Chondrocyte (in vitro differentiated cells): ENCODE data around the gene PLCD3. TPM values are rescaled to one million over a fixed set of nuclear protein-coding genes. Genes with fewer than 3 reads are reported as not detected.

Source experiments
- DNase-seq: peaks from one replicate; pipeline ENCODE4 v3.0.0; 2021; ENCODE audit warnings: mixed read lengths, low spot score
- H3K27ac Mint-ChIP-seq: one replicate; pipeline ENCODE4 v1.8.0; 2021; ENCODE audit warnings: mild to moderate bottlenecking, moderate library complexity, mixed read lengths; ENCODE audit not compliant: unreplicated experiment
- H3K27me3 Mint-ChIP-seq: 2 replicates; pipeline ENCODE4 v1.8.0; 2021; ENCODE audit warnings: low read depth, mixed read lengths
- H3K36me3 Mint-ChIP-seq: 2 replicates; pipeline ENCODE4 v1.8.0; 2021; ENCODE audit warnings: low read depth, mixed read lengths
- H3K4me1 Mint-ChIP-seq: 2 replicates; pipeline ENCODE4 v1.8.0; 2021; ENCODE audit warnings: low read depth, mild to moderate bottlenecking, mixed read lengths
- H3K4me3 Mint-ChIP-seq: one replicate; pipeline ENCODE4 v1.8.0; 2021; ENCODE audit warnings: mild to moderate bottlenecking, moderate library complexity, mixed read lengths; ENCODE audit not compliant: unreplicated experiment
- H3K9me3 Mint-ChIP-seq: 2 replicates; pipeline ENCODE4 v1.8.0; 2021; ENCODE audit warnings: low read depth, mixed read lengths
- total RNA-seq: library from RNA; stranded (reverse); gene quantifications from 3 replicates; pipeline ENCODE4 v1.2.1, GENCODE V29; 2021
- TF ChIP-seq, protein P1 (sequence below): fragments of 200-600 bp; sonication (generic); IDR thresholded peaks from 2 replicates; pipeline ENCODE4 v1.5.0; 2021; ENCODE audit warnings: antibody characterized with exemption, mild to moderate bottlenecking, moderate library complexity

PLCD3 gene
- total RNA-seq, 1 donor from 2014 or later, result 123 TPM

DNA sequence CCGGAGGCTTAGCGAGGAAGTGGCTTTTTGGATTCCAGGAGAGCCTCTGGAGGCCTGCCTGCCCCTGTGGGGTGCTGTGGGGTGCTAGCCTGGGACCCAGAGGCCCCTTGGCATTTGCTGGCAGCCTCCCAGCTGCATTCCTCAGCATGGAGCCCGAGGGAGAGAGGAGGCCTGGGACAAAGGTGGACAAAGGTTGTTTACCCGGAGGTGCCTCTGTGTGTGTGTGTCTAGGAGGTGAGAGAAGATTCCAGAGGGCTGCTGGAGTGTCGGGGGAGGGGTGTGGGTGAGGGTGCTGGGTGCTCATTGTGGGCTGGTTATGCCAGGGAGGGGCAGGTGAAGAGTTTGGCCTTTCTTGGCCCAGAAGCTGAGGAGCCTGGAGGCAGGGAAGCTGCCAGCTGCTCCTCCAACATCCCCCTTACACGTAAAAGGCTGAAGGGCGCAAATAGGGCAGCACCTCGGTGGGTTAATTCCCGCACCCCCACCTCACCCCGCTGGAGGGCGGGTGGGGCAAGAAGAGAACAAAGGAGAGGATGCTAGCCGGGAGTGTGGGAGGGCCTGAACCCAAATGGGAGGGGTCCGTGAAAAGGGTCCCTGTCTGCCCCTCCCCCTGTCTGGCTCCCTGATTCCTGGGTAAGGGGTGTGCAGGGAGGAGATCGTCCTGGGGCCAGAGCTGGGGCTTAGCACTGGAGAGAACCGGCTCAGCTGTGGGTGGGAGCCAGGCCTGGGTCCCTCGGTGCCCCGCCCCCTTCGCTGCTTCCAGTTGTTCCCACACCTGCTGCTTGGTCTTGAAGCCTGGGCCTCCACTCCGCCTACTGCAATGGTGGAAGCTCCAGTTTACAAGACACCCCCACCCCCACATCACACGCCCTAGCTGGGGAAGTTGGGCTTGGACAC is 39.3 kb upstream of the PLCD3 start:
- Mint-ChIP-seq H3K4me1 (peaks cover 41% of the 10 kb centered on the region), H3K27me3 (no peaks in the 10 kb centered on the region), H3K4me3 (peak overlapping the region; percentile 70), H3K27ac (peak overlapping the region; percentile 99), H3K36me3 (no peaks in the 10 kb centered on the region), H3K9me3 (no peaks in the 10 kb centered on the region)
- peak; percentile 85 for DNase-seq
- TF ChIP-seq, protein P1, sequence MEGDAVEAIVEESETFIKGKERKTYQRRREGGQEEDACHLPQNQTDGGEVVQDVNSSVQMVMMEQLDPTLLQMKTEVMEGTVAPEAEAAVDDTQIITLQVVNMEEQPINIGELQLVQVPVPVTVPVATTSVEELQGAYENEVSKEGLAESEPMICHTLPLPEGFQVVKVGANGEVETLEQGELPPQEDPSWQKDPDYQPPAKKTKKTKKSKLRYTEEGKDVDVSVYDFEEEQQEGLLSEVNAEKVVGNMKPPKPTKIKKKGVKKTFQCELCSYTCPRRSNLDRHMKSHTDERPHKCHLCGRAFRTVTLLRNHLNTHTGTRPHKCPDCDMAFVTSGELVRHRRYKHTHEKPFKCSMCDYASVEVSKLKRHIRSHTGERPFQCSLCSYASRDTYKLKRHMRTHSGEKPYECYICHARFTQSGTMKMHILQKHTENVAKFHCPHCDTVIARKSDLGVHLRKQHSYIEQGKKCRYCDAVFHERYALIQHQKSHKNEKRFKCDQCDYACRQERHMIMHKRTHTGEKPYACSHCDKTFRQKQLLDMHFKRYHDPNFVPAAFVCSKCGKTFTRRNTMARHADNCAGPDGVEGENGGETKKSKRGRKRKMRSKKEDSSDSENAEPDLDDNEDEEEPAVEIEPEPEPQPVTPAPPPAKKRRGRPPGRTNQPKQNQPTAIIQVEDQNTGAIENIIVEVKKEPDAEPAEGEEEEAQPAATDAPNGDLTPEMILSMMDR, result no peak

DNA sequence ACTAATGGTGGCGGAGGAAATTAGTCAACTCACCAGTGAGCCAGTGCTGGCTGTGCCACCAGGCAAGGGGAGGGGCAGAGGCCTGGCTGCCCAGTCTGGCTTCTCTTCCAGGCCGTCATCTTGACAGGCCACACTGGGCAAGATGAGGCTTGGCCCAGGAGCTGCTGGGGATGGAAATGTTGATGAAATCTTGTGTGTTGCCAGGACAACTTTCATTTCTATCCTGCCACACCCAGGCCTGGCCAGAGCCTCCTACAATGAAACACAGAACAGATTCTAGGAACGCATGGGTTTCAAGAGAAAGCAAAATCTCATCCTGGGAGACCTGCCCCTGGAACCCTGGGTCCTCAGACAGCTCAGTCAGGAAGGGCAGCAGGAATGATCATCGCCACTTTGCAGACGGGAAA is 38.6 kb upstream of the PLCD3 start:
- TF ChIP-seq, protein P1, result no peak
- H3K36me3 Mint-ChIP-seq, result no peaks in the 10 kb centered on the region
- peak overlapping the region; percentile 99 for H3K27ac Mint-ChIP-seq
- no peaks in the 10 kb centered on the region for H3K9me3 Mint-ChIP-seq
- H3K27me3 Mint-ChIP-seq, result no peaks in the 10 kb centered on the region
- peak; percentile 90 for DNase-seq
- peak overlapping the region; percentile 70 for H3K4me3 Mint-ChIP-seq
- H3K4me1 Mint-ChIP-seq, result peaks cover 35% of the 10 kb centered on the region

DNA sequence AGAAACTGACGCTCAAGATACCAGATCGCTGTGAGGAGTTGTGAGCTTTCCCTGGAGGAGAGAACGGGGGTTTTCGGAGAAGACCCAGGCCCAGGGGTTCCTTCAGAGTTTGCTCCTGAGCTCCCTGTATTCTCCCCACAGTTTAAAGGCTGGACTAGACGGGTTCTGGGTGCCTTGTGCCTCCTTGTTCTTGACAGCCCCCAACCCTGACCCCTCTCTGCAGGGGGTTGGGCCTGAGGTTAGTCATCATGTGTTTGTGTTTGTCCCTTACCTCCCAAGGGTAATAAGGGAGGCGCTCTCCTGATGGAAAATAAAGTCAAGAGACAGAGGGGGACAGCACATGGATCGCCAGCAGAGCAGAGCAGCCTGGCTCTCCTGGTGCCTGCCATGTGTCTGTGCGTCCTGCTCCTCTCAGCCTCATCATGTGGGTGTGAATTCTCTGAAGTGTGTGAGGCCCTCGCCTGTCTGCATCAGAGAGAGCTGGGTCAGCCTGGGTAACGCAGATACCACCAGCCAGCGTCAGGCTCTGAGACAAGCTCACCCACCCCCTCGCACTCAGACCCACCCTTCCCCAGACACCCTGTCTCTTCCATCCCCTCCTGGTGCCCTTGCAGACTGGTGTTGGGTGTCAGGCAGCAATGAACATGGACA is 38.1 kb upstream of the PLCD3 start:
- DNase-seq, result peak; percentile 56
- H3K36me3 Mint-ChIP-seq, result no peaks in the 10 kb centered on the region
- no peaks in the 10 kb centered on the region for H3K9me3 Mint-ChIP-seq
- no peaks in the 10 kb centered on the region for H3K27me3 Mint-ChIP-seq
- peak overlapping the region; percentile 99 for H3K27ac Mint-ChIP-seq
- H3K4me1 Mint-ChIP-seq, result peaks cover 34% of the 10 kb centered on the region
- peak overlapping the region; percentile 70 for H3K4me3 Mint-ChIP-seq
- TF ChIP-seq, protein P1, result no peak

DNA sequence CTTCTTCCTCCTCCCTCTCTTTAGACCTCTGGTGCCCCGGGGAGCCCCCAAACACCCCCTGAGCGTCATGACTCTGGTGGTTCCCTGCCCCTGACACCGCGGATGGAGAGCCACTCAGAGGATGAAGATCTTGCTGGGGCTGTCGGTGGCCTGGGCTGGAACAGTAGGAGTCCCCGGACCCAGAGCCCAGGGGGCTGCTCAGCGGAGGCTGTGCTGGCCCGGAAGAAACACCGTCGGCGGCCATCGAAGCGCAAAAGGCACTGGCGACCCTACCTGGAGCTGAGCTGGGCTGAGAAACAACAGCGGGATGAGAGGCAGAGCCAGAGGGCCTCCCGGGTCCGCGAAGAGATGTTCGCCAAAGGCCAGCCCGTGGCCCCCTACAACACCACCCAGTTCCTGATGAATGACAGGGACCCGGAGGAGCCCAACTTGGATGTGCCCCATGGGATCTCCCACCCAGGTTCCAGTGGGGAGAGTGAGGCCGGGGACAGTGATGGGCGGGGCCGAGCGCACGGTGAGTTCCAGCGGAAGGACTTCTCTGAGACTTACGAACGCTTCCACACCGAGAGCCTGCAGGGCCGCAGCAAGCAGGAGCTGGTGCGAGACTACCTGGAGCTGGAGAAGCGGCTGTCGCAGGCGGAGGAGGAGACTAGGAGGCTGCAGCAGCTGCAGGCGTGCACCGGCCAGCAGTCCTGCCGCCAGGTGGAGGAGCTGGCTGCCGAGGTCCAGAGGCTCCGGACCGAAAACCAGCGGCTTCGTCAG is 36.9 kb upstream of the PLCD3 start:
- peak; percentile 85 for DNase-seq
- TF ChIP-seq, protein P1, result no peak
- Mint-ChIP-seq H3K4me3 (no peak overlapping the region), H3K27me3 (no peaks in the 10 kb centered on the region), H3K27ac (no peak overlapping the region), H3K9me3 (no peaks in the 10 kb centered on the region), H3K4me1 (peaks cover 42% of the 10 kb centered on the region), H3K36me3 (no peaks in the 10 kb centered on the region)

GRCh38 chr17:45164734-45165269 is 32.5 kb upstream of the PLCD3 start:
- Mint-ChIP-seq H3K27ac (peak overlapping the region; percentile 87), H3K27me3 (no peaks in the 10 kb centered on the region), H3K4me3 (no peak overlapping the region), H3K4me1 (peaks cover 23% of the 10 kb centered on the region), H3K36me3 (no peaks in the 10 kb centered on the region), H3K9me3 (no peaks in the 10 kb centered on the region)
- DNase-seq, result peak; percentile 57
- TF ChIP-seq, protein P1, result no peak
